HG02759 (cell line): ENCODE measurements around the gene RSPO3.

Source experiments
- ATAC-seq: cut with Tn5 transposase; IDR thresholded peaks from one replicate; pipeline ENCODE4 v1.9.1; 2021; ENCODE audit warnings: mild to moderate bottlenecking, moderate library complexity; ENCODE audit not compliant: unreplicated experiment

Gene RSPO3

DNA sequence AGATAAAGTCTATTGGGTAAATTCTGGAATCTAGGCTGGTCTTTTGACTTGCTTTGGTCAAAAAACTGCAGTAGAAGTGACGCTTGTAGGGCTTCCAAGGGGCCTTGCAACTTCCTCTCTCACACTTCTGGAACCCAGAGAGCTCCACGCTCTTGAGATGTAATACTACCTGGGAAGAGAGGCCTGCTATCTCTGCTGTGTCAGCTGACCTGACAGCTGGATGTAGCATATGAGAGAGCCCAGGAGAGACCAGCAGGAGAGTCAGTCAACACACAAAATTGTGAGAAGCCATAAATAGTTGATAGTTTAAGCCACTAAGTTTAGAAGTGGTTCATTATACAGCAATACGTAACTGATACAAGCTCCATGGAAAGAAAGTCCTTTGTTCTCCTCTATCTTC is 7.8 kb upstream of the RSPO3 start:
- no peak for ATAC-seq

DNA sequence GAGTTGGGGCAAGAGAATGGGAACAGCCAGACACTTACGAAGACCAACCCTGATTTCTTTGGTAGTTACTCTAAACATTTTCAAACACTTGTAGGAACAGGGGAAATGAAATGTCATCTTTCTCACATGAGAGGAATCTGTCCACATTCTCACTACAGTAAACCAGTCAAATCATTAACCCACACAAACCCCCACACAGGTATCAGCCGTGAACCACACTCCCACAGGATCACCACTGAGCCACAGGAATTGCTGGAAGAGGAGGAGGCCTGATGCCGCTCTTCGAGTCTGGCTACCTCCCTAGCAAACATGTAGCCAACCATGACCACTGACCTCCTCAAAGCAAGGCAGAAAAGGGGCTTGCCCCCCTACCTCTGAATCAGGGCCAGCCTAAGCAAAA is 6.9 kb upstream of the RSPO3 start:
- ATAC-seq, result no peak

DNA sequence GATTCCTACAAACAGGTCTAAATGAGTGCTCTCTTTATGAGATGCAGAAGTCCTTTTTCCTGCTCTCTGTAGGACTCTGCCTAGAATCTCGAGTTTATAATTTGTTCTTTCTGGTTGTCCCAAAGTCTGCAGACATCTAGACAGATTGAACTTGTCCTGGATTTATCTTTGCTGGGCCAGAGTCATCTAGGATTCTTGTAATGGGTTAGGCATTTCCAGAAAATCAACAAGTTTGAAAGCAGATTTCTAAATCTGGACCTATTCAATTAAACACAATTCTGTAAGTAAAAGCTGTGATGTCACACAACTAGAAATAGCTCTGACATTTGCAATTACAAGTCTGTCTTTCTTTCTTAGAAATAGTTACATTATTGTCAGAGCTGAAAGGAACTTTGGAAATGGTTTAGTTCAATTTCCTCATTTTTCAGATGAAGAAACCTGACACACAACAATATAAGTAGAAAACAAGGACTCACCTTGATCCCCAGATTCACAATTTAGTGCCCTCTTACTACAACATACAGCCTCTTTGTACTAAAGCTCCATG is 4.2 kb upstream of the RSPO3 start:
- no peak for ATAC-seq

DNA sequence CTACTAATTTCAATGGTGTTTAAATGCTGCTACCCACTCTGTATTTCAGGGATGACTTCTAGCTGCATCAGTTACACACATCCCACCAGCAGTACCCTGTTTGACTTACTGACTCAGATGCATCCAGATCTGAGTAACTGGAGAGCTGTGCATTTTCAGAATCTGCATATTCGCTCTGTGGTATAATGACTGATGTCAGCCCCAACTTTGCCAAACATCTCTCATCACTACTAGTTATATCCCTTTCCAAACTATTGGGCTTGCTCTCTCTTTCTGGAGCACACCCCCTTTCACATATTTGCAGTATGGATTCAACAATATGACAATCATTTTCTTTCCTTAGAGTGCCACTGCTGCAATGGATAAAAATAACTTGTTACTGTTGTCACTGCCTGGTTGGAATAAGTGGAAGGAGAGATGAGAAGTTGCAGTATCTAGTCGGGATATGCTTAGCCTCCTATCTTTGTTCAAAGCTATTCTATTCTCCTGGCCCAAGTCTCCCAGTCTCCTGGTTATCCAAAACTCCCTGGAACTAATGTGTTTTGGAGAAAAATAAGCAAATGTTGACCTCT is 3.3 kb upstream of the RSPO3 start:
- no peak for ATAC-seq

DNA sequence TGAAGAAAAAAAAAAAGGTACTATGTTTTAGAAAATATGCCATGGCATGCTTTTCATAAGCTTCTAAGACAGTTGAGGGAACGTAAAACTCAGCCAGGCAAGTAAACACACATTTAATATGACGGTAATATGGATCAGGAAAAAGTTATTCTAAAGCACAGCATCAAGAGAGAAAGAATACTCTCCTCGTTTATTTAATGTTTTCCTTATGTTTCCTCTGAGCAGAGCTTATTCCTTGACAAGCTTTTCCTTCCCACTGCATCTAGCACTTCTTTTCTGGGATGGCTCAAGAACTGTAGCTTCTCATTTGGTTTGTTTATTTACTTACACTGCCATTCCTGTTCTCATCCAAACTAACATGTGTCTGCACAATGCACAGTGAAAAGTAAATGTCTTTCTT is 2.7 kb upstream of the RSPO3 start:
- no peak for ATAC-seq

DNA sequence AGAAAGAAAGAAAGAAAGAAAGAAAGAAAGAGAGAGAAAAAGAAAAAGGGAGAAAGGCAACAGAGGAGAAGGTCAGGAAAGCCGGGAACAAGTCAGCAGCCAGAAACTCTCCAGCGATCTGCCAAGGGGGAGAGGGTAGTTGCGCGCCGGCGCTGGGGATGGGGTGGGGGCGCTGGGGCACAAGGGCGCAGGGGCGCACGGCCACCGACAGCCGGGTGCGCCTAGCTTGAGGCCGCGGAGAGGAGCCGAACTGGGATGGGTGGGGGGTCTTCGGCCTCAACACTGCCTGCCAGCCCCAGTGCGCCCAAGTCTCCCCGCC is 533 bp upstream of the RSPO3 start:
- ATAC-seq, result no peak

DNA sequence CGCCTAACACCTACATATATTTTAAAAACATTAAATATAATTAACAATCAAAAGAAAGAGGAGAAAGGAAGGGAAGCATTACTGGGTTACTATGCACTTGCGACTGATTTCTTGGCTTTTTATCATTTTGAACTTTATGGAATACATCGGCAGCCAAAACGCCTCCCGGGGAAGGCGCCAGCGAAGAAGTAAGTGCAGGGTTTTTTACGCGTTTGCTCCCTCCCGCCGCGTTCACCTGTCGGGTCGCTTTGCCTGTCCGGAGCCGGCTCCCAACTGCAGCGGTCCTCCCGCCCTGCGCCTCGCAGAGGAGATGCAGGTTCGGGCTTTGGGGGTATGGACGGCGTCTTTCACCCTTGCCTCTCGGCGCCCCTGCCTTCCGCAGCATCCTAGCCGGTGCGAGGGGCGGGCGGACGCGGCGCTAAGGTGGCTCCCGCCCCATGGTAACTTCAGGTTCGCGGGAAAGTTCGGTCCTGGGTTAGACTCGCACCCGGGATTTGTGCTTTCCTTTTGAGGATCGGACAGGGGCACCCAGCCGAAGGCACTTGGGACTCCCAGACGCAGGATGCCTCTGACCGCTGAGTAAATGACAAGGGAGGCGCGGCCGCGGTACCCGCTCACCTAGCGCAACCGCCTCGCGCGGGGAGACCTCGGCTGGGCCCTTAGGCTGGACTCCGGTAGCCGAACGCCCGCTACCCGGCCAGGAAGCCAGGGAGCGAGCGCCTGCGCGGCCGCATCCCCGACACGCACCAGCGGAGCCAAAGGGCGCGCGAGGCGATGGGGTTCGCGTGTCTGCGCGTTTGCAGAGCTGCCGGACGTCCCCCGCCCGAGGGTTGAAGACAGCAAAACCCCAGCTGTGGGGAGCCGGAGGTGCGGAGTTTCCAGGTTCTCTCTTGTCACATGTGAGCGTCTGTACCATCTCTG is 891 bp downstream of the RSPO3 start:
- ATAC-seq, result peak; percentile 51

DNA sequence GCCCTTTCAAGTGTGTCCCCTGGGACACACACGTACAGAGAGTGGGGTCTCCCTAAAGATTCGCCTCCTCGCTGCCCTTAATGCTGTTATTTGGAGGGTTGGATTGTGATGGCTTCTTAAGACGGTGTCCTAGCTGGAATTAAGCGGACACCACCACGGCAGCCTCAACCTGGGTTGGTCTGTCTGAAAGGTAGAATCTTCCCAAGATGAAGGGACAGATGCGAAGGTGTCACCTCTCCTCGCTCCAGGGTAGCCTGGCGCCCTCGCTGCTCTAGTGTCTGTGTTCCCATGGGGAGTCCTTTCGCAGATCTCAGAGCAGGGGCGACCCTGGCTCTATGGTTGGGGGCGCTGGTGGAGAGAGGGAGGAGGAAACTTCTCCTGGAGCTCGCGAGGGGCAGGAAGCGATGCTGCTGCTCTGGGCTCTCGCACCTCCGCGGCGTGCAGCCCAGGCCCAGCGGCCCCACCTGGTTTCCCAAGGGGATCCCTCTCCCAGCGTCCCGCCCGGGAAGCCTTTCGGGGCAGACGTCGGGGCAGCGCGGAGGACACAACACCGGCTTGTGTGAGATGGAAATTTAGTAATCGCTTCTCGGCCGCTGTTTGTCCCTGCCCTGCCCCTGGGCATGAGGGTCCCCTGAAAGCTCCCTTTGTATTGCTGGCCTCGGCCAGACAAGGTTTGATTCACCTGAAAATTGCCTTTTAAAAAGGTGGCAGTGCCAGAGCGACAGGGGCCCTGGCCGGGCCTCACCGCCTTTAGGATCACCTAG is 1.7 kb downstream of the RSPO3 start:
- ATAC-seq, result peak; percentile 14

DNA sequence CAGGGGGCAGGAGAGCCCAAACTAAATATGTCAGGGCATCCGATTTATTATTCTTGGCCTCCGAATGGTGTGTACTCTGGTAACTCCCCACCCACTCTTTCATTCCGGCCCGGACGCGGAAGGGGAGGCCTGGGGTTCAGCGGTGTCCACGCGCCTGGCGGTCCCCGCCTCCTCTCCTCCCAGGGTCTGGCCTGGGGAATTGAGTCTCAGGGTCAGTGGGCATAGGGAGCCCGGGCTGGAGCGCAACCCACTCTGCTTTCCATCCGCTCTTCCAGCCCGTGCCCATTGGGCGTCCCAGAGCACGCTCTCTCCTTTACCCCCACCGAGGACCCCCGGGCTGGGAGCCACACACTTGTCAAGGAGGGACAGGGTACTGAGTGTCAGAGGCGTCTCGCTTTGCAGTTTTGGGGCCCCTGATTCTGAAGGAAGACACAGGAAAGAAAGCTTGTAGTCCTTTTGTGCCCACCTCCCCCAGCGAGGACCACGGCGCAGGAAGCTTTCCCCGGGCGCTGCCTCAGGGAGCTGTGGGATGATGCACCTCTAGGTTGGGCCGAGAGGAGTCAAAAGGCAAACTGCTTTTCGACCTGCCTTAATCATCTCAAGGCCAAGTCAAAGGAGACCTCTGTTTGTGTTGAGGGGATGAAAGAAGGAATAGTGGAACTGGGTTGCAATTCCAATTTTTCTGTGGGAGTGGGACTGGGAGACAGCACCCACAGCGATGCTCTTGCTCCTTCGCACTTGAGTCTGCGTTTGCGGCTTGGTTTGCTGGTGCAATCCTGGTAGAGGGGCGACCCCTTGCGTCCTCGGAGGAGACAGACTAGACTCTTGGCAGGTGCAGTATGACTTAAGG is 2.5 kb downstream of the RSPO3 start:
- peak; percentile 79 for ATAC-seq

DNA sequence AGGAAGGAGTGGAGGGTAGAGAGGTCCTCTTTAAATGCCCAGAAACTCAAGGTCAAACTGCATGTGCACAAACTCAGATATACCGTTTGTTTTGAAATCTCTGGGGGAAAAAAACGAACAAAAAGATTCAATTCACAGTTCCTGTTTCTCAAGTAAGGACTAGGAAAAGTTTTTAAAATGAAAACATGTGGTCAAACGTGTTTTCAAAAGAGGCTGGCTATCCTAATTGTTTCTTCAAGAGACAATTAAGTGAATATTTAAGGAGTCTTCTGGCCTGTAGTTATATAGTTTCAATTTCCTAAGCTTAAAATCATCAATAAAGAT is 3.1 kb downstream of the RSPO3 start:
- no peak for ATAC-seq

DNA sequence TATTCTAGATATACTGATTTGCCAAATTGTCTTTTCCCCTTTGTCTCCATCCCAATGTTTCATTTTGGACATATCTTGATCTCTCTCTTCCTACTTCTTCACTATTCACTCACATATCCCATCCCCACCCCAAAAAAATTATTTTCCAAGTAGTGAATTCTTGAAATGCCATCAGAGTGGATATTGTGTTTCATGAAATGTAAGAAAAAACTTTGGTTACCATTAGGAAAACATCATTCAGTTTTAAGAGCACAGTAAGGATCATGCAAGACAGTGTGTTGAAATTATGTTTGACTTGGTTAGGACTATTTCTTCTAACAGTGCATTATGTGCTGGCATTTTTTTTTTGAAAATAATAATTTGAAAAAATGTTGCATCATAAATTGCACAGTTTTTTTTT is 5.7 kb downstream of the RSPO3 start:
- no peak for ATAC-seq

DNA sequence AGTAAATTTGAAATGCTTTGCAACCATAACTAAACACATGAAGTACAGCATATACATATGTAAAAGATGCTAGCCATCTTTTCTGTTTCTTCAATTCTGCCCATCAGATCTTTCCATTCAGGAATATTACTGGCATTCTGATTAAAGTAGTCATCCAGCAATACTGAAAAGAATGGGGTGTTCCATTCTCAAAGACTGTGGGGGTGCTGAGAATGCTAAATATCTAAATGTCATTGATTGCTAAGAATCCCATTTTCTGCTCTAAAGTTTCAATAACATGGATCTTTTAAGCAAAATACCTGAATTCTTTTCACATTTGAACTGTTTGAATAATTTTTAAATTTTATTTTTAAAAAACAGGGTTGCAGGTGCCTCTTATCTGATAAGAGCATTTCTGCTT is 6.2 kb downstream of the RSPO3 start:
- no peak for ATAC-seq

DNA sequence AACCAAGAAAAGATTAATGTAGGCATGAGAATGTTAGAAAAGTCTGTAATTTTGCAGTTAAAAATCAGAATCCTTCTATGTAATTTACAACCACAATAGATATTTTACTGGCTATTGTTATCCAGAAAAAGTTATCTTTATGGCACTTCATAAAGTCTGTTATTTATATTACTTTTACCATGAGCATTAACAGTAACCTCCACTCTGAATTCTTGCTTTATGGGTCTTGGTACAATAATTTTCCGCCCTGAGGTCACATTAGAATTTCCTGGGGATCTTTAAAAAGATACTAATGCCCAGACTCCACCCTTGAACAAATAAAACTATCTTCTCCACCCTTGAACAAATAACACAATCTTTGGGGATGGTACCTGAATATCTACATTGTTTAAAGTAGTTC is 9.6 kb downstream of the RSPO3 start:
- no peak for ATAC-seq

DNA sequence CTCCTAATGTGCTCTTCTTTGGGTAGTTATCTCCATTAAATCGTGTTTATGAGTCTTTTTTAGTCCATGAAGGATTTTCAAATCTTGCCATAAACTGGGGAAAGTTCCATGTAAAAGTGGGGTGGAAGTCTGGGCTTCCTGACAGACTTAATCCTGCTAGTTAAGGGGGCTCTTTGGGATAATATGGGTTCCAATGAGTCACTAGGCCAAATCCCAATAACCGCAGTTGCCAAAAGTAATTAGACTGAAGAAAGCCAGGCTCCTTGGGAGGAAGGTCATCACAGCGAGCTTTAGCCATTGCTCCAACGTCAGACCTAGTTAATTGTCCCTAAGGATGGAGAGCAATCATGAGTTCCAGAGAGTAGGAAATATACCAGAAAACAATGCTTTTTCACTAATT is 10.8 kb downstream of the RSPO3 start:
- ATAC-seq, result no peak

DNA sequence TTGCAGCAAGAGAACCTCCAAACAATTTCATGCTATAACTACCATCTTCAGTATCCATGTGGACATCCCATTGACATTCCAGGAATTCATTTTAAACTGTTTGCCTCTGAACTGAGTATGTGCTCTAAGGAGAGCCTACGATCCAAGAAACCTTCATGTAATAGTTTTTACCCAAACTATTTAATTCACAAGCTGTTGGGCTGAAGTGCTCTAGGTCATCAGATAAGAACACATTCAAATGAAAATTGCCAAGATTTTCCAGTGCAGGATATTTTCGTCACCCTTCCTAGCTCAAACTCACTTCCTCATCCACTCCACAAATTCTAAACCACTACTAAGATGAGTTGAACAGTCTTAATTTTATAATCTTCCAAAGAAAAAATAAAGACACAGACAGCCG is 12.8 kb downstream of the RSPO3 start:
- no peak for ATAC-seq

DNA sequence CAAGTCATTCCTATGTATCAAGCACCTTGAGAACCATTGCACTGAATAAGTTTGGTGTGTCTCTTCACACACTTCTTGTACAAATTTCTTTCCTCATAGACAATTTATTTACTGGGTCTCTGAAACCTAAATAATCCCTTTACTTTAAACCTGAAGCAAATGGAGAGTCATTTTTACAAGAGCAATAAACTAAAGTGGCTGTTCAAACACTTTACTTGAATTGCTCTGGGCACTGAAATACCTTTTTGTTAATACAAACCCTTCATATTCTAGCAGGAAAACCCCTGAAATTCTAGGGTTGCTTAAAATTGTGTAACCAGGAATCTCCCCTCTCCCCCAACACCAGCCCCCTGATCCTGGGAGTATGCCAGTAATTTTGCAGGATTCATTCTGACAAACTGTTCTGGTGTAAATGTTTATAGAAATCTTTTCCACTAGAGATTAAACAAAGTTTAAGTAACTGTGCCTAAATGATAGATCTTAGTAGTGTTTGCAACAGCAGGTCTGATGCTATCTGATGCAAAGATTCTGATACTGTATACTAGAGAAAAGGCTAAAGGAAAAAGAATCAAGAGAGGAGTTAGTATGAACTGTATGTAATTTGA is 13.4 kb downstream of the RSPO3 start:
- ATAC-seq, result no peak

DNA sequence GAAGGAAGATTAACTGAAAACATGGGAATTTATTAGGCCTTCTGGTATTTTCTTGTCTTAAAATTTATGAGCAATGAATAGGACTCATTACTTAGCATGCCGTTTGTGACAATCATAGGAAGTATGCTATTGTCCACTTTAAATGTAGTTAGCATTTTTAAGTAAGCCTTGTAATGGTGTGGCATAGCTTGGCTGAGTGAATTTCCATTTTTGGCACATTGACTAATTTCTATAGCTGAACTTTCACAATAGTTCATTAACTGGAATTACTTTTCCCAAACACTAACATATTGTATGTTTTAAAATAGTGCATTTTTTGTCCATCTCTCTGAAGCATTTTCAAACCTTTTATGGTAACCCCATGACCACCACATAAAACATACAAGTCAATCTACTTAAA is 15.7 kb downstream of the RSPO3 start:
- ATAC-seq, result no peak

DNA sequence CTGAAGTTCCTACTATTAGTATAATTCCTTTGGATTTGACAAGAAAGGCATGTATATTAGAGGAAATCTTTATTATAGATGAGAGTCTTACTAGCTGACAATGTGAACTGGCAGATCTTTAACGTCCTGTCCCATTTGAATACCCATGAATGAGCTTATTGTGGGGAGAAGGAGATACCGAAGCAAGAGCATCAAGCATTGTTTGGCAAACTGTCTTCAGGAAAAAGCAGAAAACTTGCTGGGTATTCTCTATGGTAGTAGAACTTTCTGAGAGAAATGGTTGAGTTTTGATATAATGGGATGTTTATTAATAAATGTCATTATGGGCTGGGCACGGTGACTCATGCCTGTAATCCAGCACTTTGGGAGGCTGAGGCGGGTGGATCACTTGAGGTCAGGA is 18.3 kb downstream of the RSPO3 start:
- no peak for ATAC-seq

DNA sequence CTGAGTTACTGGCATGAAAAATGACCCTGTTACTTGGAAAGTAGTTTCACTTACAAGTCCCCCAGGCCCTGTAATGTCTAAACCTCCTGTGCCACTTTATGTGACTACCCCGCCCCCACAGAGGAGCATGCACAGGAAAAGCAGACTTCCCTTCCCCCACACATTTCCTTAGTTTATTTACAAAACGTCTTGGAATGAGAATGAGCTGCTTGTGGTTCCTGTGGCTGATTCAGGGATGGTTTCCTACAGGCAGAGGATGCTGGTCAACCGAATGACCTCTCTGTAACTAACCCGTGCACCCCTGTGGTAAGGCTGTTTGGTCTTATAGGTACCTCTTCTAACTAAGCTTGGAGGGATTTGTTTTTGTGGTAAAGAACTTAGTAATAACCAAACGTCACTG is 28.5 kb downstream of the RSPO3 start:
- ATAC-seq, result no peak

DNA sequence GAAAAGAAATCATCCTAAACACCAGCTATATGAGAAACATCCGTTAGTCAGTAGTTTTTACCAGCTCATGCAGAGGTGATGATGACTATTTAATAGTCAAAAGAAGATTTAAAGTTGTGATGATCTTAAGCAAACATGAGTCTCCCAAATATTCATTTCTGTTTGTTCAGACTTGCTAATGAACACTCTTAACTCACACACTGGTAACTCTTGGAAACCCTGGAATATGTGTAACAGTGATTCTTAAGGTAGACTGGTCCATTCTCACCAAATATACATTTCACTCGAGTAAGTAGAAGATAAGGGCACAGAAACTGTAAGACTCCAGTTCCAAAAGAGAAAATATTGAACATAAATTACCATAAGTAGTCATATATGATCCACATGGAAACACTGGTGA is 29.1 kb downstream of the RSPO3 start:
- ATAC-seq, result no peak

DNA sequence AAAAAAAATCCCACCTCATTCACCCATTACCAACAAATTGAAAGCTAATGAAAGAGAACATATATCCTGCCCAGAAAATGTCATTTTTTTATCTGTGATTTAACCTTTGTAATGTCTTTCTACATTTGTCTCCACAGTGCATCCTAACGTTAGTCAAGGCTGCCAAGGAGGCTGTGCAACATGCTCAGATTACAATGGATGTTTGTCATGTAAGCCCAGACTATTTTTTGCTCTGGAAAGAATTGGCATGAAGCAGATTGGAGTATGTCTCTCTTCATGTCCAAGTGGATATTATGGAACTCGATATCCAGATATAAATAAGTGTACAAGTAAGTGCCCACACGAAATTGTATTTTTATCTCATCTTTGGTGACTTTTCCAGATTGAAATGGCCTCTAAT is 30.0 kb downstream of the RSPO3 start:
- no peak for ATAC-seq
